GM18507 (cell line): ENCODE data around the gene PON3.

Experiments
- DNase-seq: peaks from one replicate; pipeline ENCODE4 v3.0.0; 2011; ENCODE audit warnings: low read depth; ENCODE audit not compliant: insufficient read length; ENCODE audit errors: extremely low spot score
- FAIRE-seq: peaks from 2 replicates; lab custom pipeline; 2011; peaks lifted over from hg19 to GRCh38; lab: Jason Lieb, UNC

PON3 gene

GRCh38 chr7:95396136-95397032 lies at the start of gene PON3:
Gene PON3, minus strand, starts transcription at chr7:95396375. Its CDS starts 25 bp downstream, at chr7:95396350.
- DNase-seq (no peak), FAIRE-seq (no peak)

DNA sequence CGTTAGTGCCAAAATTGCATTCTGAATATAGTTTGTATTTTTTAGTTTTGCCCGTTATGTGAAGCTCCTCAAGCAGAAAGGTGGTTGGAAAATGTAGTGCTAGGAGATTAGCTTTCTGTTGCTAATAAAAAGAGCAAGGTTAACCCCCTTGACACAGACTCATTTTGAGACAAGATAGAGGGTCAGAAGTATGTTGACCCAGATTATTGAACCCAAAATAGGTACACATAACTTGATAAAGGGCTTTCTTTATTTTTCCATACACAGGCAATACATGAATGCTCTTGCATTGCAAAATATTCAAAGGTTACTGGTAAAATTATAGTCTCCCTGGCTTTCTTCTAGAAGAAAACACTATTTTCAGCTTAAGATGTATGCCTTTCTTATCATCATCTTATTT lies 48.6 kb upstream of the PON3 start:
- FAIRE-seq, result no peak
- no peak for DNase-seq

- DNase-seq (no peak), FAIRE-seq (no peak)
These were observed 45.1 kb upstream of the PON3 start for GRCh38 chr7:95441042-95441823.

DNA sequence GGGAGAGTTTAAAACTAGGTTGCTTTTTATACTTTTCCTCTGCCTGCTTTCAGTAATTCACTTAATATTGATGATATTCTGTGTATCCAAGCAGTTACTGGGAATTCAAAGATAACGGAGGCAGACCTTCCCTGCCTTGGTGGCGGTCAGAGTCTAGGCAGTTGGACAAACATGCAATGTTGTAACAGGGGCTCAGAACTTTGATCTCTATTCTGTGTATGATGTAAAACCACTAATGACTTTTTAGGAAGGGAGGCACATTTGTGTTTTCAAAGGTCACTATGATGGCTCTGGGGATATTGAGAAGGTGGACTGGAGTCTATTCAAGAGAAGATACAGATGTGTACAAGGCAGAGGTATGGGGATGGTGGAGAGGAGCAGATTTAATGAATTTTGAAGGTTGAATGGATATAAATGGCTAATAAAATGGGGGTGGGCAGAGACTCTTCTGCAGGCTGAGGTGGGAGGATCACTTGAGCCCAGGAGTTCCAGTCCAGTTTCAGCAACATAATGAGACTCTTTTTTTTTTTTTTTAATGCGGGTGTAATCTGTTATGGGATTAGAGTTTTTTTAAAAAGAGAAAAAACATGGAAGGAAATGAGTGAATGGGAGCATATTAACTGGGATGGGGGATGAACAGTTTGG lies 44.3 kb upstream of the PON3 start:
- FAIRE-seq, result no peak

DNA sequence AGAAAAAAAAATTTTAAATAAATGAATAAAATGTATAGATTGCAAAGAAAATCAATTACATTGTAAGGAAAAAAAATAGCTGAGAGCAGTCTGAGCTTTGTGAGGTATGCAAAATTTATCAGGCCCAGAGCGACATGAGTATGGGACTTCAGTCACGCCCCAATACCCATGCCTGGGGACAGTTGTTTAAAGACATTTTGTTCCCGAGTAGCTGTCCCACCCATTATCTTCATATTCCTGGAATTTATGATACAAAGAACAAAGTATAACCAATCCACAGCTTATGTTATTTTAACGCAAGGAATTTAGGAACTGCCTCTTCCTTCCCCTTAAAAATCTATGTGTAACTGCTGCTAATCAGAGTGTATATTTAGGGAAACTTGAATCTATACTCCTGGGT lies 40.2 kb upstream of the PON3 start:
- FAIRE-seq (no peak), DNase-seq (no peak)

More for the DNA sequence above, 44.3 kb upstream of the PON3 start:
- no peak for DNase-seq

- DNase-seq (no peak), FAIRE-seq (no peak)
These were observed 39.2 kb upstream of the PON3 start for GRCh38 chr7:95435422-95435780.

DNA sequence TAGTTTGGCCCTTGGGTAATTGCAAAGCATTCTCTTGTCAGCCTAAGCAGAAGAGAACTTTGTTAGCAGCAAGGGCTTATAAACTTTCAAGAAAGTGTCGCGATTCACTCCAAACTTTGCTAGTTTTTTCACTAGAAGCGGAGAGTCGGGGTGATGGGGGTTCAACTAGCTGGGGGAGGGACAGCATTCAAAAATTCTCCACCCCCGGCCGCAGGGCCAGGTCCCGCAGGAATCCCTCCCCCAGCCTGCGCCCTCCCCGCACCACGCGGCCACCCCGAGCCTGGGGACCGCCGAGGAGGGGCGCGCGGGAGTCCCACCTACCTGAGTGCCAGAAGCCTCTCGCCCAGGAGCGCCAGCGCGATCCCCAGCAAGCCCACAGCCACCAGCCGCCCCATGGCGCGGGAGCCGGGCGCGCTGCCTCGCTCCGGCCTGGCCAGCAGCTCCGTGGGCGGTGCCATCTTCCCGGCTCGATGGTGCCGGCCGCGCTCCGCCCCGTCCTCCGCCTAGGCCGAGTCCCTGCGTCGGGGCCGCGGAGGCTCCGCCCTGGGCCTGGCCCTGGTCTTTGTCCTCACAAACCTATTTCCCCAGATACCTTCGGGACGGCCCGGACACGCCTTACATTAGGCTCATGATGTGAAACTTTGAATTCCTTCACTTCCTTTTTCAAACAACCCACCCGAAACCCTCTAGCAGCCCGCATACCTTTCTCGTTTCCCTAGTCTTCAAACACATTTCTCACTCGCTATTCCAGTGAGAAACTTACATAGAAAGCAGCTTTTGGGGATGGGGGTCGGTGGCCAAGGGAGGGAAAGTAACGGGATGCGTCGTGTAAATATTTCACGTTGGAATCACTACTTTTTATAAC lies 38.6 kb upstream of the PON3 start, which contains the start of gene PON2:
TSS of gene PON2 (minus strand) at position 472 of the 865 bp plus-strand sequence. CDS start at position 395, 77 bp downstream.
- peak; percentile 87 for FAIRE-seq
- DNase-seq, result peak; percentile 60

DNA sequence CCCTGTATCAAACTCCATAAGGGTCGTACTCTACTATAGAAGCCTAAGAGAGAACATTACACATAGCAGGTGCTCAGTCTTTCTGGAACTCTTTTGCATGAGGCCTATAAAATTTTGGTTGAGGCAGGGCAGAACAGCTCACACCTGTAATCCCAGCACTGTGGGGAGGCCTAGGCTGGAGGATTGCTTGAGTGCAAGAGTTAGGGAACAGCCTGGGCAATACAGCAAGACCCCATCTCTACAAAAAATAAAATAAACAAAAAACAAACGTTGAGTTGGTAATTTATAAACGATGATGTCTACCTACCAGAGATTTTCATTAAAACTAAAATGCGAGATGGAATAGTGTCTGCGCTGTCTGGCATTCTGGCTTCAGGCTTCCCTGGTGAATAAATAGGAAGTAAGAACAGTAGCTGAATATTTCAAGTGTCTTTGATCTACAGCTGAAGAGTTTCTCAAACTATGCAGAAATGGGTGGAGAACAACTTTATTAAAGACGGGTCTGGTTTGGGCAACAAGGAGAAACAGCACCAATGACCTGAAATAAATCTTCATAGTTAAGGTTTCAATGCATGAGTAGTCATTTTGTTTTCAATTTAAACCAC lies 37.9 kb upstream of the PON3 start:
- FAIRE-seq (no peak), DNase-seq (no peak)

GRCh38 chr7:95433129-95433528 lies 37.0 kb upstream of the PON3 start:
- no peak for DNase-seq
- FAIRE-seq, result no peak

- DNase-seq, result no peak
- FAIRE-seq, result no peak
These were observed 36.4 kb upstream of the PON3 start for GRCh38 chr7:95432606-95433005.

DNA sequence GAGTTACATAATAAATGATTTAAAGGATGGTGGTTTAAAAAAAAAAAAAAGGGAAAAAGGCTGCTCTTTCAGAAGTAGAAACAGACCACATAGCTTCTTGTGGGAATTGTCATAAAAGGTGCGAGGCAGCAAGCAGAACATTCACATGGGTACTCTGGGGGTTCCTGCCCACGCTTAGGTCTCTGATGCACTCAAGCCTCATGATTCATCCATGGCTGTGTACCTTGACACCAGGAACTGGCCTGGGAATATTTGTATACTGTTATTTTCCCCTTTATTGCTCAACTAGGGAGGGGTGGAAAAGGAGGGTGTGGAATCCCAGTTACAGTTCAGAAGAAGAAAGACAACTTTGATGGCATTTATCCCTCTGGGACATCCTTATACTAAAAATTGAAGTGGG lies 34.7 kb upstream of the PON3 start:
- no peak for DNase-seq
- no peak for FAIRE-seq

DNA sequence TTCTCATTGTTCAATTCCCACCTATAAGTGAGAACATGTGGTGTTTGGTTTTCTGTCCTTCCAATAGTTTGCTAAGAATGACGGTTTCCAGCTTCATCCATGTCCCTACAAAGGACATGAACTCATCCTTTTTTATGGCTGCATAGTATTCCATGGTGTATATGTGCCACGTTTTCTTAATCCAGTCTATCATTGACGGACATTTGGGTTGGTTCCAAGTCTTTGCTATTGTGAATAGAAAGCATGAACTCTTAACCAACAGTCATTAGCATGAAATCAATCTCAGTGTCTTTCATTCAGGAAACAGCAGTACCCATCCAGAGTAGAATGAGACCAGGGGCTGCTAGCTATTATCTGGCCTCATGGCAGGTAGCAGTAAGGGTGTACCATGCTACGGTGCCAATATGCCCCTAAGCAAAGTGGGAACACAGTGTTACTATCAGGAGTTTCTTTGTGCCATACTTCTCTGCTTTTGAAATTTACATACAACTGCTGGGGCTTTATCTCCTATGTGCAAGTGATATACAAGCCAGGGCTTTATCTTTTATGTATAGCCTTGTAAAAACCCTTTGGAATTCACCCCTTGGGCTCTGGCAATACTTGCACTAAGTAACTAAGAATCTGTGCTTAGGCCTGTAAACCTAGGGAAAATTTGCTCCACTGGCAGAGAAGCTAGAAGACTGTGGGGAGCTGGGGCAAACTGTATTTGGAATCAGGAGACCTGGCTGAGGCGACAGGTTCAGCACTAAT lies 33.2 kb upstream of the PON3 start:
- FAIRE-seq, result no peak

DNA sequence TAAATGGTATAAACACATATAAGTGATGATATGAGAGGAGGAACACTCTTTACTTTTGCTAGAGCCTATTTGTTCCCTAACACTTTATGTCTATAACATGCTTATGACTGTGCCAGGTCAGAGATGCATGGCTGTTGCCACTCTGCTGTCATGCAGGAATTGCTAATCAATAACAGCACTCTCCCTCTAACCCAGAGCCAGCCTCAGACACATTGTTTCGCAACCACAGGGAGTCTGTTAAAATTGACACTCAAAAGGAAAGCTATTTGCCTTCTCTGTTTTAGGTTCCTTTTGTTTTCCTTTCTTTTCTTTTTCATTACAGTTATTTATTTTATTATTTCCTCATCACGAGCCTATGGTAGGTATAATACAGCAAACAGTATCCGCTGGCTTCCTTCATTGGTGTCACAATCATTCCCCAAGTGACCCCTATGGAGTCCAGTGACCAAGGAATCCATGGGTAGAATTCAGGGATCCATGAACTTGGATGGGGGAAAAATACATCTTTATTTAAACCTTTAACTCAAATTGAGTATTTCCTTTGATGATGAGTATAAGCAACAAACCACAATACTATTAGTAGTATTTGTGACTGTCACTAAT lies 31.8 kb upstream of the PON3 start:
- no peak for DNase-seq

More for the DNA sequence above, 33.2 kb upstream of the PON3 start:
- no peak for DNase-seq

DNA sequence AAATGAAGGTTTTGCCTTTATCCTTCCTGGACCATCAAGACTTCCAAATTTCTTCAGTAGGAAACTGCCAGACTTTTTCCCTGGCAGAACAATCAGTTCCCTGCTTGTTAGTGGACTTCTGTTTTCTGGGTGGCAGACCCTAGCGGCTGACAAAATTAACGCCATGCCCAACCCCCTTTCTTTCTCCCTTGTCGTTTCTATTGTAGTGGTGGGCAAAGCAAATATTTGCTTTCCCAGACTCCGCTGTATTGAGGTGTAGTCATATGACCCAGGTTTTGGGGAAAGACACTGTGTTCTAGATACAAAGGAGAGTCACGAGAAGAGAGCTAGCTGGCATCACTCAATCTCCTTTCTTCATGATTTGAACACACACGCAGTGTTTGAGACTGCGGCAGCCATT lies 31.0 kb upstream of the PON3 start:
- FAIRE-seq, result no peak
- DNase-seq, result no peak

More for the DNA sequence above, 31.8 kb upstream of the PON3 start:
- no peak for FAIRE-seq

DNA sequence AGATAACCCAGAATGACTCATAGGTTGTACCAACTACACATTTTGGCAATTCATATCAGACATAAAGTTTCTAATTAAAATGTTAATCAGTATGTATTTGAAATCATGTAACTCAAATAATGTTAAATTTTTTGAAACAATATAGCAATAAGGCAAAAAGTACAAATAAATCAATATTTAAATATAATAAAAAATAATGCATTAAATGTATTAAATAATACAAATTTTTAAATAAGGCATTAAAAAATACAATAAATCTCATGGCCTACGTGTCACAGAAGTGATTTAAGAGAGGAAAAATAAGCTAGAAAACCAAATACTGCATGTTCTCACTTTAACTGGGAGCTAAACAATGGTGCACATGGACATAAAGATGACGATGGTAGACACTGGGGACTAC lies 29.5 kb upstream of the PON3 start:
- FAIRE-seq (no peak), DNase-seq (no peak)

DNA sequence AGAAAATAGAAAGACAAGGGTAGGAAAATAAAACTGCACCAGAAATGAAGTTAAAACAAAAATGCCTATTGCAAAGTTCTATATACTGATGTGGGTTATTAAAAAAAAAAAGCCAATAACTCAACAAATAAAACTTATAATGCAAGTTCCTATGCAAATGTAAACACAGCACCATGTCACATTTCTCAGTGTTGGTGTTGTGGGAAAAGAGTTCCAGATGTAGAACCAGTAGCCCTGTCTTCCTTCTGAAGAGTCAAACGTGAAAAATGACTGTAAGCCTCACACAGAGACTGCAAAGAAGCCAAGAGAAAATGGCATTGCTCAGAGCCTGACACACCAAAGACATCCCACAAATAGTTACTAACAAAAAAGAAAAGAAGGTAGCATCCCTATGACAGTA lies 28.5 kb upstream of the PON3 start:
- no peak for FAIRE-seq
- no peak for DNase-seq

DNA sequence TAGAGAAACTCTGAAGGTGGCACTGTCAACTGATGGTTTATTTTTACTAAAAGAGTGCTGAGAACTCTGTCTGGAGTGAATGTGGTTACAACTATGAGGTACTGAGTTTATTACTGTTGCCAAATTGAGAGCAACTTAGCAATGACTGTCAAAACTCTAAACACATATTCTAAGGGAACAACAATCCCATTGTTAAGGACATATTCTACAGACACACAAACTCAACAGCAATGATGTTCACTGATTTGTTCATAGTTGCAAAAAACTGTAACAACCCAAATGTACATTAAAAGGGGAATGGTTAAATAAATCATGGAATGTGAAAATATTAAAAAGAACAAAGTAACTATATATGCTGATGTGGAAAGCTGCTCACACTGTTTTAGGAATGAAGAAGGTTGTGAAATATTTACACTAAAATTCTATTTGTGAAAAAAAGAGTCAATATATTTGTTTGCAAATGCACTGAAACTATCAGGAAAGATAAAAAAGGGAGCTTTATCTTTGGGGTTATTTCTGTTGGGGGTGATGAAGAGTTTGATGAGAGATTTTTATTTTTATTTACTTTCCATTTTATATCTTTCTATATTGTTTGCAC lies 25.8 kb upstream of the PON3 start:
- DNase-seq (no peak), FAIRE-seq (peak; percentile 31)
